GM12872 (cell line): ENCODE data around the gene BRME1.

Experiments
- CTCF ChIP-seq: IDR thresholded peaks from 3 replicates; pipeline ENCODE4 v1.5.1; 2011; ENCODE audit warnings: low read depth, mild to moderate bottlenecking, low read length, moderate library complexity; ENCODE audit not compliant: insufficient read depth

BRME1 gene

DNA sequence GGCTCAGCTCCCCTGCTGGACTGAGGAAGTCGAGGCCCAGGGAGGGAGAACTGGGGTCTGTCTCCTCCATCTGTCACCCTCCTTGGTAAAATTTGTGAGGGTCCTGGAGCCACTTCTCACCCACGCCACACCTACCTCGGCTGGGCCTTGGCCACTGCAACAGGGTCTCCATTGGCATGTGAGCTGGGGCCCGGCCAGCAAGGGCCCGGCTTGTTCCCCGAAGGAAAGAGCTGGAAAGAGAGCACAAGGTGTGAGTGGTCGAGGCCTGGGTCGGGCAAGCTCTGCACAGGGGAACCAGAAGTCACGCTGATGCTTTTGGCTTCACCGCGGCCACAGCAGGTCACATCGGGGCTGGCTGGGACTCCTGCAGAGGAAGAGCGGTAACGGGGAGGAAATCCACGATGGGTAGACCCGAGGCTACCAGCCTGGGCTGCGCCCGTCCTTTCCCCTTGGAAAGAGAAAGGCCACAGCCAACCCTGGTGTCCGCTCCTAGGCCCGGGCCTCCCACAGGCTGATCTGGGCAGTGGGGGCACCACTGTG is 20.0 kb downstream of the BRME1 start:
- no peak for TF ChIP-seq CTCF

DNA sequence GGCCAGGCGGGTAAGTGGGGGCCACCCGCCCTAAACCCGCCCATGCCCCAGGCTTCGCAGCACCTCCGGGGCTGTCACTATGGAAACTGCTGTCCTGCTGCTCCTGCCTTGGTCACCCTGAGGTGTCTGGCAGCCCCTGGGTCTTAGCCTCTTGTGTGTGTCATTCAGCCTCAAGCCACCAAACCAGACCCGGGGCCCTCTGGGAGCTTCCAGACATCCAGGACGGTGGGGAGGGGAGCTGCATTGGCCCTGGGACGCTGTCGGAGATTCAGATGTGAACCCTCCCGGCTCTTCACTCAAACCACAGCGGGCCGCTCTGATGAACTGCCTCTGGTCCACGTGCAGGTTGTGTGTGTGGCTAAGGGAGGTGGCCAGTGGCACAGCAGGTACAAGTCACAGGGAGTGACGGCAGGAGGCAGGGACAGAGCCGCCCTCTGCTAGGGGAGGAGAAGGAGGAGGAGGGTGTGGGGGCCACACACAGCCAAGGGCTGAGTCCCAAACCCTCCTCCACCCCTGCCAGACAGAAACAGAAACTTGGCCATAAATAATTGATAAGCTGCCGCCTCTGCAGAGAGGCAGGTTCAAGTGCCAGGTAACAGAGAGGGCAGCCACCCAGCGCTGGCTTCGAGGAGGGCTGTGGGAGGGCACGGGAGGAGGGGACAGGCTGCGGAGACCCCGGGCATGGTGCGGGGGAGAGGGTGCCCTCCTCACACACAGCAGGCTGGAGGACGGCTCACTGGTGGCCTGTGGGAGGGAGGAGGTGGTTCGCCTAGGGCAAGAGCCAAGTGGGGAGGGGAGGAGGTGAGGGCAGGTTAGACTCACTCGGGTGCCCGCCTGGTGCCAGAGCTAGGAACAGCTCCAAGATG is 21.0 kb downstream of the BRME1 start:
- no peak for TF ChIP-seq CTCF

DNA sequence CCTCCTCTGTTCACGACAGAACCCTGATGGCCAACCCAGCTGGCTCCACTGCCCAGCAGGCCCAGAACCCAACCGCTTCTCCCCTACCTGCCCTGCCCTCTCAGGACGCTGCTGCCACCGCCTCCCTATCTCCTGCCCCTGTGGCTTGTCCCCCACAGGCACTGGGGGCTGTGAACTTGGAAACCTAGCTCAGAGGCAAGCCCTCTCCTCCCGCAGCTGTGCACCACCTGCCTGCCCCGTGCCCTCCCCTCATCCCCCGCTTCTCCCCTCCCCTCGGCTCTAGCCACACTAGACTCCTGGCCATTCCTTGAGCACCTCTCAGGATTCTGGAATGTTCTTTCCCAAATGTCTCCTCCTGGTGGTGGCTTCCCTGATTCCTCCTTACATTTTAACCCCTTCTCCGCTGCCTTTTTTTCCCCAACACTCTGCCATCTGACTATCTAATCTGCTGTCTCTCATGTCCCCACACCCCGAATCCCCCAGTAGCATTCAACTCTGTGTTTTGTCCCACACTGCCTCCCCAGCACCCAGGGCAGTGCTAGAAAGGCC is 22.3 kb downstream of the BRME1 start:
- TF ChIP-seq CTCF, result no peak

GRCh38 chr19:13882836-13883235 is 23.1 kb downstream of the BRME1 start:
- no peak for TF ChIP-seq CTCF

DNA sequence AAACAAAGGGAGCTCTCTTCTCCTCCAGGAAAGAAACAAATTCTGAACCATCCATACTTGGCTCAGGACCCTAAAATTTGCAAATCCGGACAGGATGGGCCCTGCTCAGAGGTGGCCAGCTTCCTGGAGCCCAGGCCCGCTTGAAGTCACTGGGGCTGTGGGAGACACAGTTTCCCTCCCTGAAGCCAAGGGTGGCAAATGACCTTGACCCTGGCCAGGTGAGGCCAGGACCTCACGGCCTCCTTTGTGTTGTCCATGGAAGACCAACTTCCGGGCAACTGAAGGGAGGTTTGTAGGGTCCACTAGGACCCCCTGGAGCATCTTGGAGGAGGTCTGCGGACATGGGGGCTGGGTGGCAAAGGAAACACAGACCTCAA is 23.5 kb downstream of the BRME1 start:
- no peak for TF ChIP-seq CTCF

GRCh38 chr19:13881692-13882418 is 24.1 kb downstream of the BRME1 start:
- TF ChIP-seq CTCF, result no peak; the same call in 2 of the 3 replicates

- TF ChIP-seq CTCF, result no peak
Observed at GRCh38 chr19:13881251-13881691, 24.6 kb downstream of the BRME1 start.
